Measurements from ENCODE around the gene ATP5F1E. TPM values are rescaled to one million over a fixed set of nuclear protein-coding genes. Genes with fewer than 3 reads are reported as not detected.

Gene ATP5F1E
- total and polyA plus RNA-seq, 2 of the 4 experiments (the other 2 are of a cell fraction) = 3.8 to 34.5 TPM

GRCh38 chr20:59005523-59006166 lies 26.5 kb downstream of the ATP5F1E start:
- Histone ChIP-seq H3K4me3 (ENCODE audit: insufficient read depth, low read depth, low read length) (no peak overlapping the region), H3K4me1 (ENCODE audit: control insufficient read depth, insufficient read depth, low read length) (peaks cover 14% of the 10 kb centered on the region), H4K91ac (ENCODE audit: insufficient read depth, low read depth, low read length) (peak overlapping the region; percentile 23), H2BK20ac (ENCODE audit: low read depth, low read length) (no peak overlapping the region), H2AK5ac (ENCODE audit: low read depth, low read length) (no peak overlapping the region), H3K27ac (ENCODE audit: insufficient read depth, low read length) (no peak overlapping the region), H2BK5ac (ENCODE audit: low read depth, low read length, poor library complexity, severe bottlenecking) (no peak overlapping the region), H3K9ac (ENCODE audit: low read depth, low read length) (no peak overlapping the region), H4K5ac (ENCODE audit: low read depth, low read length) (no peak overlapping the region; the same call in 1 of the 2 replicates), H3K18ac (ENCODE audit: low read depth, low read length) (no peak overlapping the region), H2AK9ac (replicated peaks; ENCODE audit: low read depth, low read length, poor library complexity) (peak overlapping the region; percentile 85), H2BK120ac (ENCODE audit: low read depth, low read length) (no peak overlapping the region), H3K56ac (ENCODE audit: extremely low read depth, insufficient read depth, low read length) (peak overlapping the region; percentile 1; the same call in 1 of the 2 replicates), H3K4ac (ENCODE audit: low read depth, low read length) (peak overlapping the region; percentile 36), H4K20me1 (ENCODE audit: insufficient read depth, low read length) (no peaks in the 10 kb centered on the region; the same call in 1 of the 2 replicates), H3K4me2 (ENCODE audit: low read depth, low read length) (peak overlapping the region; percentile 89; the same call in 1 of the 2 replicates), H3K36me3 (ENCODE audit: control insufficient read depth, insufficient read depth, low read length) (peaks cover 5% of the 10 kb centered on the region), H3K27me3 (ENCODE audit: control insufficient read depth, insufficient read depth, low read length) (no peaks in the 10 kb centered on the region), H3K23ac (ENCODE audit: low read depth, low read length) (peak overlapping the region; percentile 29), H4K8ac (ENCODE audit: low read depth in 2 of 2, low read length in 2 of 2) (no peak overlapping the region), H2BK15ac (ENCODE audit: low read depth, low read length) (no peak overlapping the region), H3K14ac (replicated peaks; ENCODE audit: low read depth, low read length) (peak overlapping the region; percentile 34; the same call in 1 of the 2 replicates), H3K9me3 (ENCODE audit: control insufficient read depth, insufficient read depth, low read length) (no peaks in the 10 kb centered on the region), H3K79me1 (ENCODE audit: low read depth in 1 of 2, low read length in 2 of 2) (peaks cover 10 to 35% of the 10 kb centered on the region in 2 experiments; a peak in 3 of 4 replicates), H3K9me1 (ENCODE audit: insufficient read depth, low read length) (peaks cover 15% of the 10 kb centered on the region; the same call in 1 of the 2 replicates), H2AFZ (replicated peaks; ENCODE audit: low read length, poor library complexity) (peak overlapping the region; percentile 94)
- intact Hi-C loops (cut with micrococcal nuclease) (no loop called here), in situ Hi-C loops (cut with MboI; ENCODE audit: low sequenced_read_pairs) (no loop called here), dilution Hi-C loops (cut with HindIII; ENCODE audit: low sequenced_read_pairs, unreplicated experiment) (no loop called here)
- DNase-seq (no peak), ATAC-seq (ENCODE audit: low read depth) (no peak)
- BruUV-seq (replicated peaks) = no TSS peak
- 67% methylated on average over 1 of the region's 3 CpGs; no CpG with 5 or more reads in 1 of the 2 experiments for WGBS, 2 experiments (ENCODE audit: extremely low coverage in 2 of 2, insufficient read length in 1 of 2)
- ChIA-PET CTCF (no interaction called here), POLR2A (ENCODE audit: unreplicated experiment) (no interaction called here)
- no peak for TF ChIP-seq MXI1 (IDR thresholded peaks at IDR 0.05; ENCODE audit: borderline replicate concordance, low read depth, low read length)
- TF ChIP-seq CEBPB (IDR thresholded peaks at IDR 0.05; ENCODE audit: low read depth, low read length) = no peak
- TF ChIP-seq CHD1 (IDR thresholded peaks at IDR 0.05; ENCODE audit: low read depth, low read length) = no peak
- no peak for TF ChIP-seq SMC3 (IDR thresholded peaks at IDR 0.05; ENCODE audit: low read depth, low read length)
- TF ChIP-seq MAZ (IDR thresholded peaks at IDR 0.05; ENCODE audit: borderline replicate concordance, low read depth, low read length) = no peak
- no peak for TF ChIP-seq POLR2A (IDR thresholded peaks at IDR 0.05; ENCODE audit: low read depth, low read length)
- TF ChIP-seq MAFK (IDR thresholded peaks at IDR 0.05; ENCODE audit: low read depth, low read length) = no peak
- no peak for TF ChIP-seq RAD21 (IDR thresholded peaks at IDR 0.05; ENCODE audit: low read length)
- TF ChIP-seq RCOR1 (IDR thresholded peaks at IDR 0.05; ENCODE audit: insufficient replicate concordance, low read length) = no peak
